Endothelial cell of umbilical vein (primary cell): ENCODE results near the gene MAML1. TPM values are rescaled to one million over a fixed set of nuclear protein-coding genes. Genes with fewer than 3 reads are reported as not detected.
A peak's percentile ranks its signal among the peaks of the same experiment; 100 is the strongest.

Source experiments
- BruUV-seq: library from RNA; stranded (reverse); fragments of 400-500 nt; replicated peaks from 2 replicates; lab custom pipeline; 2021; lab: Mats Ljungman, UMichigan
- CTCF ChIA-PET: fragments of 300-600, 350-600 bp; sonication (Branson Sonifier 250); formaldehyde crosslinking; loops from one replicate; lab custom pipeline; 2021; ENCODE audit warnings: antibody characterized with exemption, inconsistent platforms; lab: Charles Lee
- POLR2A ChIA-PET: fragments of 300-600, 350-600 bp; sonication (Branson Sonifier 250); formaldehyde crosslinking; loops from one replicate; lab custom pipeline; 2021; ENCODE audit warnings: antibody characterized with exemption, inconsistent platforms; lab: Charles Lee
- DNase-seq: peaks from one replicate; pipeline ENCODE4 v3.0.0-alpha.2; 2011; ENCODE audit warnings: low read depth, low spot score
- FAIRE-seq: peaks from 2 replicates; lab custom pipeline; 2011; peaks lifted over from hg19 to GRCh38; lab: Jason Lieb, UNC
- H2AFZ ChIP-seq: 2 replicates; pipeline ENCODE4 v1.6.0; 2012; ENCODE audit warnings: low read depth, low read length, control low read depth, inconsistent platforms
- H3K27ac ChIP-seq: 2 replicates; pipeline ENCODE4 v1.5.1; 2011; ENCODE audit warnings: low read depth, mild to moderate bottlenecking, control low read depth, low read length, moderate library complexity; ENCODE audit not compliant: insufficient read depth
- H3K27me3 ChIP-seq, 2 experiments: 2 replicates each; pipeline versions ENCODE4 v1.6.0 to v1.6.1; 2011; ENCODE audit warnings: low read length in 2 of 2, mixed read lengths in 1 of 2; ENCODE audit not compliant: control insufficient read depth in 2 of 2, insufficient read depth in 2 of 2
- H3K36me3 ChIP-seq, 2 experiments: 2 replicates in 1 of 2; 3 replicates in 1 of 2; pipeline ENCODE4 v1.5.1; 2011; ENCODE audit warnings: low read length in 2 of 2, mild to moderate bottlenecking in 1 of 2, moderate library complexity in 1 of 2; ENCODE audit not compliant: control insufficient read depth in 2 of 2, insufficient read depth in 2 of 2; ENCODE audit errors: extremely low read depth in 1 of 2
- H3K4me1 ChIP-seq: 3 replicates; pipeline ENCODE4 v1.5.1; 2011; ENCODE audit warnings: mild to moderate bottlenecking, low read length; ENCODE audit not compliant: control insufficient read depth, insufficient read depth; ENCODE audit errors: extremely low read depth
- H3K4me2 ChIP-seq: 2 replicates; pipeline ENCODE4 v1.6.1; 2011; ENCODE audit warnings: low read length, control low read depth, mixed read lengths; ENCODE audit not compliant: insufficient read depth
- H3K4me3 ChIP-seq, 3 experiments: fragments of 200-600 bp in 1 of 3; sonication (generic), shearing (Covaris generic) in 1 of 3; replicated peaks in 1 of 3; 2 replicates each; pipeline ENCODE4 v1.5.1; 2011 to 2016; ENCODE audit warnings: control low read depth in 3 of 3, low read length in 3 of 3, mild to moderate bottlenecking in 2 of 3, inconsistent platforms in 1 of 3, low read depth in 1 of 3, moderate library complexity in 1 of 3; ENCODE audit not compliant: insufficient read depth in 1 of 3
- H3K79me2 ChIP-seq: 2 replicates; pipeline ENCODE4 v1.6.0; 2012; ENCODE audit warnings: low read length, inconsistent platforms; ENCODE audit not compliant: control insufficient read depth, insufficient read depth
- H3K9ac ChIP-seq: replicated peaks from 2 replicates; pipeline ENCODE3; 2011; ENCODE audit warnings: low read length, control low read depth; ENCODE audit not compliant: insufficient read depth; ENCODE audit errors: extremely low read depth
- H3K9me1 ChIP-seq: replicated peaks from 3 replicates; pipeline ENCODE4 v1.6.0; 2011; ENCODE audit warnings: mild to moderate bottlenecking, low read length; ENCODE audit not compliant: control insufficient read depth, insufficient read depth; ENCODE audit errors: extremely low read depth
- H3K9me3 ChIP-seq: replicated peaks from 2 replicates; pipeline ENCODE4 v1.5.1; 2012; ENCODE audit warnings: low read length, inconsistent platforms; ENCODE audit not compliant: control insufficient read depth, insufficient read depth
- H4K20me1 ChIP-seq: replicated peaks from 2 replicates; pipeline ENCODE3; 2011; ENCODE audit warnings: mild to moderate bottlenecking, low read length; ENCODE audit not compliant: control insufficient read depth, insufficient read depth; ENCODE audit errors: extremely low read depth
- CTCF ChIP-seq, 2 donors: IDR thresholded peaks; 1 replicate in 1 of 2; 2 replicates in 1 of 2; pipeline ENCODE4 v1.5.1; 2011; ENCODE audit warnings: low read length in 2 of 2, mild to moderate bottlenecking in 2 of 2, moderate library complexity in 2 of 2, control low read depth in 1 of 2, inconsistent platforms in 1 of 2, low read depth in 1 of 2; ENCODE audit not compliant: insufficient read depth in 1 of 2; ENCODE audit errors: extremely low read depth in 1 of 2
- EZH2 ChIP-seq: IDR thresholded peaks from 2 replicates; pipeline ENCODE4 v1.6.1; 2012; ENCODE audit warnings: borderline replicate concordance, low read depth, mild to moderate bottlenecking, moderate library complexity, low read length, inconsistent platforms; ENCODE audit not compliant: severe bottlenecking
- FOS ChIP-seq: IDR thresholded peaks from 2 replicates; pipeline ENCODE4 v1.6.1; 2011; ENCODE audit warnings: mild to moderate bottlenecking, low read length, moderate library complexity, borderline replicate concordance; ENCODE audit not compliant: insufficient read depth
- GATA2 ChIP-seq: IDR thresholded peaks from 2 replicates; pipeline ENCODE4 v1.7.0; 2011; ENCODE audit warnings: low read depth, mild to moderate bottlenecking, moderate library complexity, mixed read lengths, low read length; ENCODE audit not compliant: insufficient read length, insufficient read depth
- JUN ChIP-seq: IDR thresholded peaks from 2 replicates; pipeline ENCODE4 v1.6.1; 2011; ENCODE audit warnings: borderline replicate concordance, low read depth; ENCODE audit not compliant: insufficient read length, insufficient read depth
- MAX ChIP-seq: IDR thresholded peaks from 2 replicates; pipeline ENCODE4 v1.6.1; 2011; ENCODE audit not compliant: insufficient read depth, insufficient read length
- MYC ChIP-seq: IDR thresholded peaks from one replicate; pipeline ENCODE4 v1.6.1; 2011; ENCODE audit warnings: mild to moderate bottlenecking, low read depth, low read length
- POLR2A ChIP-seq: IDR thresholded peaks from 2 replicates; pipeline ENCODE4 v1.6.1; 2012; ENCODE audit warnings: low read depth, mild to moderate bottlenecking, control low read depth, low read length
- POLR2AphosphoS5 ChIP-seq: IDR thresholded peaks from 2 replicates; pipeline ENCODE4 v1.6.1; 2012; ENCODE audit warnings: low read depth, mild to moderate bottlenecking, control low read depth, low read length, moderate library complexity; ENCODE audit not compliant: insufficient read depth
- dilution Hi-C: fragments of 300-500 bp; cut with MboI; formaldehyde crosslinking; loops from one replicate; pipeline ENCODE4 v1.15.0; 2019; ENCODE audit warnings: low sequenced_read_pairs; ENCODE audit not compliant: extremely low pct_ligation_motif_present
- intact Hi-C: fragments of 100-400 bp; cut with micrococcal nuclease; formaldehyde crosslinking; loops from one replicate; pipeline ENCODE4 v1.10.0; 2022
- polyA plus RNA-seq, 4 experiments: library from polyadenylated mRNA; depleted of rRNA in 3 of 4; stranded (reverse) in 3 of 4; unstranded in 1 of 4; fragments of >200 nt; gene quantifications; 2 replicates each; pipeline versions ENCODE4 v1.2.1 to v1.2.3, GENCODE V29; 2011 to 2012; ENCODE audit warnings: missing spikeins in 1 of 4
- total RNA-seq: library from RNA; stranded (reverse); gene quantifications from 2 replicates; pipeline ENCODE4 v1.2.3, GENCODE V29; 2021

MAML1 gene
- total and polyA plus RNA-seq, 2 donors (not counting 3 experiments of a cell fraction or from before 2014, with no cell fraction given): 12.4 to 29.0 TPM

GRCh38 chr5:179764056-179764455 is 31.4 kb downstream of the MAML1 start:
- H3K9ac ChIP-seq: no peak overlapping the region
- intact Hi-C loops: loop anchor here (2.0 kb wide), 1 partner anchor 95 kb away; the partner anchor contains the start of gene MRNIP
- ChIA-PET POLR2A (interaction anchor here (0.7 kb wide), 1 partner anchor 16 kb away, joined by 5 read pairs; no protein-coding TSS in a partner anchor), CTCF (interaction anchor here (1.2 to 7.1 kb wide), 12 partner anchors 8 to 326 kb away, joined by 4 to 103 read pairs (median 11); partner anchors contain the start of genes LTC4S and MAML1)
- no peak overlapping the region for H3K27ac ChIP-seq
- peaks cover 1% of the 10 kb centered on the region for H4K20me1 ChIP-seq
- H3K9me1 ChIP-seq: no peaks in the 10 kb centered on the region
- no TSS peak for BruUV-seq
- FAIRE-seq (no peak), DNase-seq (peak; percentile 14)
- H3K36me3 ChIP-seq: no peaks in the 10 kb centered on the region
- peaks cover 58% of the 10 kb centered on the region for H3K79me2 ChIP-seq
- no peak for TF ChIP-seq POLR2AphosphoS5
- TF ChIP-seq FOS: no peak
- no peak for TF ChIP-seq POLR2A
- TF ChIP-seq MAX: no peak
- TF ChIP-seq EZH2: no peak
- TF ChIP-seq MYC: no peak
- no peak for TF ChIP-seq JUN
- TF ChIP-seq CTCF (IDR thresholded peaks at IDR 0.05; ENCODE audit: extremely low read depth in 1 of 2, insufficient read depth in 1 of 2, low read depth in 1 of 2, low read length in 2 of 2): no peak
- no peak for TF ChIP-seq GATA2
- dilution Hi-C loops: no loop called here
- H3K4me2 ChIP-seq: no peak overlapping the region
- no peak overlapping the region for H2AFZ ChIP-seq
- H3K4me3 ChIP-seq: no peak overlapping the region
- H3K9me3 ChIP-seq: no peaks in the 10 kb centered on the region
- peaks cover 55% of the 10 kb centered on the region for H3K4me1 ChIP-seq
- H3K27me3 ChIP-seq: no peaks in the 10 kb centered on the region
